HG02970 (cell line): ENCODE data around the gene PPP1R3C.

Experiments
- ATAC-seq: cut with Tn5 transposase; IDR thresholded peaks from one replicate; pipeline ENCODE4 v1.9.1; 2021; ENCODE audit warnings: mild to moderate bottlenecking, moderate library complexity, moderate number of reproducible peaks; ENCODE audit not compliant: unreplicated experiment, low FRiP score

The PPP1R3C gene

DNA sequence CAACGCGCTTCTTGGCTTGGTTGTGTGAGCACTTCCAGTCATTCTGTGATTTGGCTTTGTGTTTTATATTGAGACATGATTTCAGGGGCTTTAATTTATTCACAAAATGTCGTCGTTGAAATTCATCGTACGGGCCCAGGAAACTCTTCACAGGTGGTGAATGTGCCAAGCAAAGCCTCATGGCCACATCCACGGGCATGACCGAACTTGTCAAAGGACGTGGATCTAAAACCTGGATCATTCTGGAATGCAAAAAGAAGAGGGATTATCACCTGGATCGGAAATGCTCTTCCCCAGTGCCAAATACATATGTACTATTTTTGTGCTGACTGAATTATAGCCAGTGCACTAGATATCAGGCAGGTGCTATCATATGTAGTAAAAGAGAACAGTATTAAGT is 2.2 kb downstream of the PPP1R3C start:
- no peak for ATAC-seq

- ATAC-seq = no peak
Observed at GRCh38 chr10:91629715-91630549, 2.9 kb downstream of the PPP1R3C start.

- no peak for ATAC-seq
Observed at GRCh38 chr10:91628383-91628782, 4.5 kb downstream of the PPP1R3C start.

DNA sequence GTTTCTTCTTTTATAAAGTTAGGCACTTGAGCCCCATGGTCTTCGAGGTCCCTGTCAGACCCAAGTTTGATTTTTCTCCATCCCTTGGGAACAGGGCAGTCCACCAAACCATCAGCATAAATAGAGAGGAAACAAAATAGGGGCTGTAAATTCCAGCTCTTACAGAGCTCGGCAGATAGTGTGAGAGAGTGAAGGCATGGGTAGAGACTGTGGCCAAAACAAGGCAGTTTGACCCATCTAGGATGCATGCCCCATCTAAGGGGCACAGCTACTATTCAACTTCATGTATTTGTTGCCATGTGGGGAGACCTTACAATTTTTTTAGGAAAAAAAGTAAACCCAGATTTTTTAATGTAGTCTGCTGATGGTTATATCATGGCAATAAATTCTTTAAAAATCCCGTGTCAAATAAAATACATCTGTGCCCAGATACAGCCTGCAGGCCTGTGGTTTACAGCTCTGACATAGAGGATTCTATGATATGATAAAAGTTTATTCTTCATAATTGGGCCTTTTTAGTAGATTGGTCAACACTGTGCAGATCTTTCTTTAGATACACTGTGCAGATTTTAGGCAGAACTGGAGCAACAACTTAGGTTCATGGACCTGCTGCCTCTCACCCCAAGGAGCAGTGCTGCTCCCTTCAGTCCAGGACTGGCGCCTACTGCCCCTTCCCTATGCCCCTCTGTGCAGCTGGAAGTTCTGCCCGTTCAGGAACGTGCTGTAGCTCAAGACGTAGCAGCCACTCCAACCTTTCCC is 5.3 kb downstream of the PPP1R3C start:
- ATAC-seq = no peak

DNA sequence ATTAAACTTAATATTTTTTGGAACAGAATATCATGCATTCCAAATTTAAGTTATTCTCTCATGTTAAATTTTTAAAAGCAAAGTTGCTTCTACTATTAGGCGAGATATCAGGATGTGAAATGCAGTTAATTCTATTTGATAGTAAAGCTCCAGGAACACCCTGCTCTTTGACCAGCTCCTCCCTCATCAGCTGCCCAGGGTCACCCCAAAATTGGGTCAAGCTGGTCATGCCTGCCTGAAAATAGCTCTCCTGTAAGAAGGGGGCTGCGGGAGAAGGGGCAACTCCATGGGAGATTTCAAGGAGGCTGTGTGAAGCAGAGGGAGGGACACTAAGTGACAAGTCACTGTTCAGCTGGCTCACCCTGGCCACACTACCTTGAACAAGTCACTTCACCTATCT is 5.9 kb downstream of the PPP1R3C start:
- ATAC-seq = no peak

GRCh38 chr10:91624633-91625032 is 8.2 kb downstream of the PPP1R3C start:
- ATAC-seq = no peak

DNA sequence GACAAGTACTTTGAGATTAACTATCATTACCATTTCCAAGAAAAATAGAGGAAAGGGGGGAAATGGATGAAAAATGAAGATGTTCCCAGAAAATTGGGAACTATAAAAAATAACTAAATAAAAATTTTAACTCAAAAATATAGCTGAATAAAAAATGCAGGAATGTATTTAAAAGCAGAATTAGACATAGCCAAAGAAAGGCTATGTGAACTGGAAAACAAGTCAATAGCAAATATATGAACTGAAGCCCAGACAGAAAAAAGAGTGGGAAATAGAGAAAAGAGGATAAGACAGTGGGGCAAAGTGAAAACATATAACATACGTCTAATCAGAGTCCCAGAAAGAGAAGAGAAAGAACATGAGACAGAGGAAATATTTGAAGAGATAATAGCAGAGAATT is 10.3 kb downstream of the PPP1R3C start:
- ATAC-seq = no peak

DNA sequence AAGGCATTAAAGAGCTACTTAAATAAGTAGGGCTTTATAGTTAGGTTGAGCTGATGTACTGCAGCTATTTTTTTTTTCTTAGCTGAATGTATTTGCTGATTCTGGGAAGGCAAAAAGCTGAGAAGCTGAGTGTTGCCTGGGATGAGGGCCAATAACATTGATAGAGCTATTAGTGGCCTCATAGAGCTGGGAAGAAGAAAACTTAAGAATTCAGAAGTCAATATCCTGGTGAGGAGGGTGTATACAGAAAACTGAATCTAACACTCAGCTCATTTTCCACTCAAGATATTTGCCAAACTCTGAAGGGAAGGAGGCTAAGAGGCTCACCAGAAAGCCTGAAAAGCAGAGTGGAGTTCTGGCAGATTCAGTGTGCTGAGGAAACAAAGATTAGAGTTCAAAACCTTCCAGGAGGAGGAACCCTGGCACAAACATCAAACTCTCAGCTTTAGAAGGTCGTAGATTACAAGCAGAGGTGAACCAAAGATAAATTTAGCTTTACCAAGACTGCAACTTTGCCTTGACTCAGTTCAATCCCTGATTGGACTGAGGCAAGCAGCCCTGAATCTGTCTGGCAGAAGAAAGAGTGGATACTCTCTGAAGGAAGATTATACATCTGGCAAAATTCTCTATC is 11.3 kb downstream of the PPP1R3C start:
- ATAC-seq = no peak

DNA sequence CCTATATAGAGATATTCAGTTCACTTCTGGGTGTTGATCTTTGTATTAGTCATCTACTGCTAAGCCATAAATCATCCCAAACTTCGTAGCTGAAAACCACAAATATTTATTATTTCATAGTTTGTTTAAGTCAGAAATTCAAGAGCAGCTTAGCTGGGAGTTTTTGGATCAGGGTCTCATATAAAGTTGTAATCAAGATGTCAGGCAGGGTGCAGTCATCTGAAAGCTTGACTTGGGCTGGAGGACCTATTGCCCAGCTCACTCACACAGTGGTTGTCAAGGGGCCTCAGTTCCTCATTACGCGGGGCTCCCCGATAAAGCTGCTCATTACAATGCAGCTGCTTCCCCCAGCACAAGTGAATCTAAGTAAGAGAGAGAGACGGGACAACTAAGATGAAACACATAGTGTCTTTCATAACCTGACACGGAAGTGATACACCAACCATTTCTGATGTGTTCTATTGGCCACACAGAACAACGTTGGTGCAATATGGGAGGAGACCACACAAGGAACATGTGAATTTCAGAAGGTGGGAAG is 15.7 kb downstream of the PPP1R3C start:
- no peak for ATAC-seq

GRCh38 chr10:91616137-91616536 is 16.7 kb downstream of the PPP1R3C start:
- ATAC-seq = no peak

- no peak for ATAC-seq
Observed at GRCh38 chr10:91614225-91614624, 18.6 kb downstream of the PPP1R3C start.

DNA sequence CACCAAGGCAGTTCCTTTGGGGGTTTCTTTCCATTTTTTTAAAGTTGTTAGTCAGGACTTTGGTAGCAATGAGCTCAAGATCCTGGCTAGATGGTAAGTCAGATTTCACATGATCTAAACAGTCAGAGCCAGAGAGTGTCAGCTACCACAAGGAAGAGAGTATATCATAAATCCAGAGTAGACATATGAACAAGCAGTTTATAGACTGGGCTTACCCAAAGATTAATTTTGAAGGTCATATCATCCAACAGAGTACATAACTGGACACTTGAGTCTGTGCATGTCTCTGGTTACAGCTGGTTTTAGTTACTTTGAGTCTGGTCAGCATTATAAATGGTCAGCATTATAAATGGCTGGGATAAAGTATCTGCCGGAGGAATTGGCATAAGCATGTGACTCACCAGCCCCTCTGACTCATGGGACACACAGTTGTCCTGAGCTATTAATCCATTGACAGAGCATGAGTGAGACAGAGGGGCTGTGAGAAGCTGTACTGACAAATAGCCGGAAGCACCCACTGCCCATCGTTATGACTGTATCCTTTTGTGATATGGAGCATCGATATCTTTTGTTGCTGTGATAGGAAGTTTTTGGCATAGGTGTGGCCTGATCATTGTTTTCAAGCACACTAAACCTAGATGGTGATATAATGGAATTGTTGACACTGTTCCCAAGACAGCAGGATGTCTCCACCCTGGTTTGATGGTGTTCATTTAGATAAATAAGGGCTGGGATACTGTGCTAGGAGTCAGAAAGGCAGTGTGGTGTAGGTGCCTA is 19.3 kb downstream of the PPP1R3C start:
- no peak for ATAC-seq

- ATAC-seq = no peak
Observed at GRCh38 chr10:91610919-91611318, 22.0 kb downstream of the PPP1R3C start.

GRCh38 chr10:91610444-91610843 is 22.4 kb downstream of the PPP1R3C start:
- no peak for ATAC-seq

DNA sequence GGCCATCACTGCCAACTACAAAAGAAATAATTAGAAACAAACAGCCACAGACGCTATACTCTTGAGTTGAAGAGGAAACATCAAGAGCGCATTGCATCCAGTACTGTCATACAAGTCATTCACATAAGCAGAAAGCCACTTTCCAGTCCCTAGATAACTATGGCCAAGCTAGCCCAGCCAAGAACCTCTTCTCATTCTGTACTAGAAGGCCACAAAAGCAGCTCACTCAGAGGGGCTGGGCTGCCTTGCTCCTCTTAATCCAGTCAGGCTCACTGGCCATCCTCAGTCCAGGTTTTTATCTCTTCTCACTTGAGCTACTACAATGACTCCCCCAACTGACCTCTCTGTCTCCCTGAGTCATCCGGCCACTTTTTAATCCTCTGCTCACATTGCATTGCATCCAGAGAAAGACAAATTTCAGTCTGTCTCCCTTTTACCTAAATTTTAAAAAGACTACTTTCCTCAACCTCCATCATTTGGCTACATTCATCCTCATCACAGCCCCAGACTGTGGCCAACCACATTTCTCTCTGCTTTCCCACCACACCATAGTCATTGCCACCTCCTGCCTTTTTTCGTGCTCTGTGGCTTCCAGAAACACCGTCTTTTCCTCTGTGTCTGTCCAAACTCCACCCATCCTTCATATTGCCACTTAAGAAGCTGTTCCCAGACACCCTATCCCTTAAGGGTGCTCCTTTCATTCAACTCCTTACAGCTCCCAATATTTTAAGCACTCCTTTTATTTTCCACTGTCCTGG is 25.0 kb downstream of the PPP1R3C start:
- ATAC-seq = no peak

DNA sequence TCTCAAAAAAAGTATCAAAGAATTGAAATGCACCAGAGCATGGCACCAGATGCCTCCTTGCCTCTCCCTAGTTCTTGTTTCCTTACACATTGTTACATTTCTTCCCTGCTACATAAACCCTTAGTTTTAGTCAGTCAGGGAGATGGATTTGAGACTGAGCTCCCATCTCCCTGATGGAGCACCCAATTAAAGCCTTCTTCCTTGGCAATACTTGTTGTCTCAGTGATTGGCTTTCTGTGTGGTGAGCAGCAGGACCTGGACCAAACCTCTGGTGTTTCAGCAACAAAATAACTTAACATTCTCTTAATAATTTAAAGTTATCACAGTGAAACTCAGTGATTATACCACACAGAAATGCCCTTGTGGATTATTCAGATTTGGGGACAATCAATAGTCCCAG is 26.9 kb downstream of the PPP1R3C start:
- no peak for ATAC-seq

- ATAC-seq = no peak
Observed at GRCh38 chr10:91604553-91605534, 28.0 kb downstream of the PPP1R3C start.

GRCh38 chr10:91603931-91604331 is 28.9 kb downstream of the PPP1R3C start:
- no peak for ATAC-seq
